T-helper 2 cell treated with Interferon-gamma antibody and Interleukin-4, amounts not matched to agents 5 μg/mL and 100 μg/mL, for 36 hours (primary cell): Measurements from ENCODE around the gene HCAR3.

Experiments used
- DNase-seq: peaks from one replicate; pipeline ENCODE4 v3.0.0; 2021; ENCODE audit warnings: low spot score
- H3K27ac Mint-ChIP-seq: one replicate; pipeline ENCODE4 v1.8.0; 2021; ENCODE audit warnings: mild to moderate bottlenecking, mixed read lengths
- H3K27me3 Mint-ChIP-seq: one replicate; pipeline ENCODE4 v1.8.0; 2021; ENCODE audit warnings: low read depth, mixed read lengths
- H3K36me3 Mint-ChIP-seq: one replicate; pipeline ENCODE4 v1.8.0; 2021; ENCODE audit warnings: low read depth, mixed read lengths
- H3K4me1 Mint-ChIP-seq: one replicate; pipeline ENCODE4 v1.8.0; 2021; ENCODE audit warnings: low read depth, mixed read lengths
- H3K4me3 Mint-ChIP-seq: one replicate; pipeline ENCODE4 v1.8.0; 2022; ENCODE audit warnings: mild to moderate bottlenecking, moderate library complexity, mixed read lengths
- H3K9me3 Mint-ChIP-seq: one replicate; pipeline ENCODE4 v1.8.0; 2021; ENCODE audit warnings: mixed read lengths

HCAR3 gene

GRCh38 chr12:122669397-122670070, 47.1 kb downstream of the HCAR3 start:
- H3K4me3 Mint-ChIP-seq, result no peak overlapping the region

GRCh38 chr12:122668268-122668667, 48.3 kb downstream of the HCAR3 start:
- no peak for DNase-seq
- Mint-ChIP-seq H3K27me3 (no peaks in the 10 kb centered on the region), H3K9me3 (no peaks in the 10 kb centered on the region), H3K4me1 (no peaks in the 10 kb centered on the region), H3K36me3 (no peaks in the 10 kb centered on the region), H3K4me3 (no peak overlapping the region), H3K27ac (no peak overlapping the region)

More at GRCh38 chr12:122669397-122670070, 47.1 kb downstream of the HCAR3 start:
- no peaks in the 10 kb centered on the region for H3K36me3 Mint-ChIP-seq
- no peaks in the 10 kb centered on the region for H3K4me1 Mint-ChIP-seq
- no peak for DNase-seq
- H3K9me3 Mint-ChIP-seq, result no peaks in the 10 kb centered on the region
- H3K27ac Mint-ChIP-seq, result no peak overlapping the region
- H3K27me3 Mint-ChIP-seq, result no peaks in the 10 kb centered on the region

- no peak for DNase-seq
- Mint-ChIP-seq H3K4me1 (no peaks in the 10 kb centered on the region), H3K27me3 (no peaks in the 10 kb centered on the region), H3K9me3 (no peaks in the 10 kb centered on the region), H3K27ac (no peak overlapping the region), H3K4me3 (no peak overlapping the region), H3K36me3 (peaks cover 1% of the 10 kb centered on the region)
Observed at GRCh38 chr12:122665759-122666158, 50.9 kb downstream of the HCAR3 start.

DNA sequence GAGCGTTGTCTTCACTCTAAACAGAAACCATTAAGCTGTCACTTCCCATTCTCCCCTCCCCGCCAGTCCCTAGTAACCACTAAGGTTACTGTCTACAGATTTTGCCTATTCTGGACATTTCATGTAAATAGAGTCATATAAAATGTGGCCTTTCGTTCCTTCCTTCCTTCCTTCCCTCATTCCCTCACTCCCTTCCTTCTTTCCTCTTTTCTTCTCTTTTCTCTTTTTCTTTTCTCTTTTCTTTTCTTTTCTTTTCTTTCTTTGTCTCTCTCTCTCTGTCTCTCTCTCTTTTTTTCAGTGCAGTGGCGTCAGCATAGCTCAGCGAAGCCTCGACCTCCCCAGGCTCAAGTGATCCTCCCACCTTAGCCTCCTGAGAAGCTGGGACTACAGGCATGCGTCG, 51.3 kb downstream of the HCAR3 start:
- no peaks in the 10 kb centered on the region for H3K4me1 Mint-ChIP-seq
- no peaks in the 10 kb centered on the region for H3K27me3 Mint-ChIP-seq
- H3K9me3 Mint-ChIP-seq, result no peaks in the 10 kb centered on the region
- DNase-seq, result no peak
- H3K36me3 Mint-ChIP-seq, result peaks cover 1% of the 10 kb centered on the region
- H3K4me3 Mint-ChIP-seq, result no peak overlapping the region
- H3K27ac Mint-ChIP-seq, result no peak overlapping the region
